Measurements from ENCODE around the gene LY6G5B. TPM values are rescaled to one million over a fixed set of nuclear protein-coding genes. Genes with fewer than 3 reads are reported as not detected.

The LY6G5B gene
- total and polyA plus RNA-seq, 9 donors, result 8.5 to 28.4 (median 13.1) TPM

GRCh38 chr6:31713465-31713864, 43.7 kb downstream of the LY6G5B start:
- intact Hi-C loops (cut with DNase I), result no loop called here
- no peaks in the 10 kb centered on the region for H3K36me3 ChIP-seq
- DNase-seq, result no peak
- WGBS, 3 donors, result 64 to 72% (median 64%) methylated on average over 4 of the region's 4 CpGs
- H3K4me1 ChIP-seq (ENCODE audit: insufficient read depth), result no peaks in the 10 kb centered on the region
- H3K27ac ChIP-seq, result no peak overlapping the region
- H3K4me3 ChIP-seq, result no peak overlapping the region
- no peaks in the 10 kb centered on the region for H3K27me3 ChIP-seq
- TF ChIP-seq CTCF (IDR thresholded peaks at IDR 0.05), result no peak
- no peak for TF ChIP-seq POLR2A (IDR thresholded peaks at IDR 0.05)
- TF ChIP-seq EP300 (IDR thresholded peaks at IDR 0.05), result no peak
- H3K9me3 ChIP-seq, result no peaks in the 10 kb centered on the region

DNA sequence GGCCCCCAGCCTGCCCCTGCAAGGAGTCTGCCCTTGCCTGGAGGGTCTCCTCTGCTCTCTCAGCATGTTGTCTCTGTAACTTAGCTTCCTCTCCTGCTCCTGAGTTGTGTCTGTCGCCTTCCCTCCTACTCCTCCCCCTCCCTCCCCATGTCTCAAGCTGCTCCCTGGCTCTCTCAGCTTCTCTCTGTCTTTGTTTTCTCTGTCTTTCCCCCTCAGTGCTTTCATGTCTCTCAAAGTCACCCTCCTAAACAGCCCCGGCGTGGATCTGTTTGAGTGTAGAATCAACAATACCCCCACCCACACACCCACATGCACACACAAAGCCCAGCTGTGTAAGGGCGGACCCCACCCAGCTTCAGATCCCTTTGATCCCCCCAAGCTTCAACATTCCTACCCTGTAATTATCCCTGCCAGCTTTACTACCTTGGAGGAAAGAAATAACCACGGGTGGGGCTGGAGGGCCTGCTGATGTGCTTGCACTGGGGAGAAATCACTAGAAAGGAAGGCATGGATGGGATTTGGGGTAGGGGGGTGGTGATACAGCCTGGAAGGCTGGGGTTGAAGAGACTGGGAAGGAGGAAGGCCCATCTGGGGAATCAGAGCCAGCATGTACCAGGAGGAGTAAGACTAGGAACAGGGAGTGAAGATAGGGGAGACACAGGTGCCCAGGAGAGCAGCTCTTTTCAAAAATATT, 44.4 kb downstream of the LY6G5B start:
- no peaks in the 10 kb centered on the region for H3K36me3 ChIP-seq
- no peaks in the 10 kb centered on the region for H3K27me3 ChIP-seq
- H3K4me3 ChIP-seq, result no peak overlapping the region
- WGBS, 3 donors, result 29 to 42% (median 34%) methylated on average over 5 of the region's 5 CpGs
- no peaks in the 10 kb centered on the region for H3K9me3 ChIP-seq
- no peak overlapping the region for H3K27ac ChIP-seq
- TF ChIP-seq POLR2A (IDR thresholded peaks at IDR 0.05), result no peak
- no peak for TF ChIP-seq CTCF (IDR thresholded peaks at IDR 0.05)
- no peak for TF ChIP-seq EP300 (IDR thresholded peaks at IDR 0.05)
- H3K4me1 ChIP-seq (ENCODE audit: insufficient read depth), result no peaks in the 10 kb centered on the region
- DNase-seq, result no peak
- intact Hi-C loops (cut with DNase I), result no loop called here

GRCh38 chr6:31715022-31715958, 45.5 kb downstream of the LY6G5B start, which contains the start of gene LY6G6D:
LY6G6D (plus strand) TSS chr6:31715348; CDS start chr6:31715356, 8 bp downstream.
- H3K36me3 ChIP-seq, result no peaks in the 10 kb centered on the region
- no peak for TF ChIP-seq EP300 (IDR thresholded peaks at IDR 0.05)
- TF ChIP-seq CTCF (IDR thresholded peaks at IDR 0.05), result no peak
- TF ChIP-seq POLR2A (IDR thresholded peaks at IDR 0.05), result no peak
- DNase-seq, result no peak
- no peak within 1 kb of the TSS for H3K4me3 ChIP-seq
- no peaks in the 10 kb centered on the region for H3K4me1 ChIP-seq (ENCODE audit: insufficient read depth)
- no peaks in the 10 kb centered on the region for H3K27me3 ChIP-seq
- no peaks in the 10 kb centered on the region for H3K9me3 ChIP-seq
- WGBS, 3 donors, result 70 to 80% (median 79%) methylated on average over 16 of the region's 16 CpGs
- intact Hi-C loops (cut with DNase I), result no loop called here
- H3K27ac ChIP-seq, result no peak within 1 kb of the TSS

DNA sequence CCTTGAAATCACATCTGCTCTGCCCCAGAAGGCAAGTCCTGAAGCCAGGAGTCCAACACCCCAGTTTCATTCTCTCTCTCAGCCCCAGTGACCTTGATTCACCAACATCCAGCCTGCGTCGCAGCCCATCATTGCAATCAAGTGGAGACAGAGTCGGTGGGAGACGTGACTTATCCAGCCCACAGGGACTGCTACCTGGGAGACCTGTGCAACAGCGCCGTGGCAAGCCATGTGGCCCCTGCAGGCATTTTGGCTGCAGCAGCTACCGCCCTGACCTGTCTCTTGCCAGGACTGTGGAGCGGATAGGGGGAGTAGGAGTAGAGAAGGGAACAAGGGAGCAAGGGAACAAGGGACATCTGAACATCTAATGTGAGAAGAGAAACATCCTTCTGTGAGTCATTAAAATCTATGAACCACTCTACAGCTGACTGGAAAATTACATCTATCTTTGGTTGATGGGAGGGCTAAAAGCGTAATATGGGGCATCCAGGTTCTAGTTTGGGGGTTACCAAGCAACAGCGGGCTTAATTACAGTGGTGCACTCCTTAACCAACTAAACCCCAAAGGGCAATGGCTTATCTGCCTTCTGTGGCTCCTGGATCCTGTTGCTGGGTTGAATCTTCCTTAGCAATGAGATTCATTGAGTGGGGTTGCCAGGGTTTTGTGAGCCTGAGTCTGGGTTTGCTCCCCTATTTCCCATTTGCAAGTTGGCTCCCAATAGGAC, 47.9 kb downstream of the LY6G5B start:
- TF ChIP-seq CTCF (IDR thresholded peaks at IDR 0.05) (no peak), POLR2A (IDR thresholded peaks at IDR 0.05) (no peak), EP300 (IDR thresholded peaks at IDR 0.05) (no peak)
- Histone ChIP-seq H3K4me3 (no peak overlapping the region), H3K9me3 (no peaks in the 10 kb centered on the region), H3K27ac (no peak overlapping the region), H3K4me1 (ENCODE audit: insufficient read depth) (no peaks in the 10 kb centered on the region), H3K36me3 (no peaks in the 10 kb centered on the region), H3K27me3 (no peaks in the 10 kb centered on the region)
- no peak for DNase-seq
- intact Hi-C loops (cut with DNase I), result no loop called here
- 69 to 75% (median 72%) methylated on average over 10 of the region's 10 CpGs for WGBS, 3 donors

Measured in ovary (tissue), 9 donors.